Measurements from ENCODE around the gene USHBP1. TPM values are rescaled to one million over a fixed set of nuclear protein-coding genes. Genes with fewer than 3 reads are reported as not detected.

Gene USHBP1
- total RNA-seq, 1 experiment from 2014 or later: 0.15 TPM

DNA sequence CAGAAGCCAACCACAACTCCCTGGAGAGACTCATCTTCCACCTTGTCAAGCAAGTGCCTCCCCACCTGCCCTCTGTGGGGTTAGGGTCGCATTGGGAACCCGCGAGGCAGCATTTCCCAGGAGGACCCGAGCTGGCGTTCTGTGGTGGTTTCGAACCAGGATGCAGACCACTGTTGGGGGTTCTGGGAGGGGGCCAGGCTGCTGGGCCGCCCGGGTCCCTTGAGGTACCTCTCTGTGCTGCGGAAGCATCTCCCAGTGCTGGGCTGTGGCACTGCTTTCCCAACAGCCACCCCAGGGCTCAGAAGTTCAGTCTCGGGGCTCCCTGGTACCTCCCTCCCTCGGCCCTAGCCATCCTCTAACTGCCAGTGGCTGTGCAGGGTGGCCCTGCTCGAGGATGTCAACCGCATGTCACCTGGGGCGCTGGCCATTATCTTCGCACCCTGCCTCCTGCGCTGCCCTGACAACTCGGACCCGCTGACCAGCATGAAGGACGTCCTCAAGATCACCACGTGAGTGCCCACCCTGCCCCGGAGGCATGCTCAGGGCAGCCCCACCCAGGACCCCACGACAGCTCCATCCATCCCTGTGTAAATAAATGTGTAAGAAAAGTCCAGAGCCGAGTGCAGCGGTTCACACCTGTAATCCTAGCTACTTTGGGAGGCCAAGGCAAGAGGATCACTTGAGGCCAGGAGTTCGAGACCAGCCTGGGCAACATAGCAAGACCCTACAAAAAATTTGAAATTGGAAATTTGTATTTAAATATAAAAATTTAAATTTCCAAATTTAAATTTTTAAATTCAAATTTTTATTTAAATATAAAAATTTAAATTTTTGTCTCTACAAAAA is 57.6 kb downstream of the USHBP1 start:
- H3K36me3 ChIP-seq (ENCODE audit: control insufficient read depth in 1 of 2, insufficient read depth in 2 of 2, low read length in 2 of 2): peaks cover 14 to 17% of the 10 kb centered on the region in 2 experiments; a peak in 3 of 4 replicates
- RAD21 ChIA-PET (ENCODE audit: low non-redundant PET in 1 of 2, low total read pairs in 2 of 2, uncharacterized antibody in 2 of 2, unreplicated experiment in 2 of 2): no interaction called here
- intact Hi-C loops (cut with micrococcal nuclease): no loop called here
- H3K9me2 ChIP-seq (ENCODE audit: insufficient read depth): no peaks in the 10 kb centered on the region
- no peaks in the 10 kb centered on the region for H3K27me3 ChIP-seq (ENCODE audit: insufficient read depth, low read length)
- H3K79me2 ChIP-seq (ENCODE audit: insufficient read depth, low read length): no peaks in the 10 kb centered on the region
- DNase-seq (ENCODE audit: low read depth, low spot score) (no peak), ATAC-seq (no peak)
- H4K20me1 ChIP-seq (ENCODE audit: insufficient read depth): no peaks in the 10 kb centered on the region
- H3K9ac ChIP-seq (ENCODE audit: low read length): no peak overlapping the region
- H3K4me3 ChIP-seq (replicated peaks in 1 of 2; ENCODE audit: low read depth in 1 of 2, low read length in 2 of 2): no peak overlapping the region
- H2AFZ ChIP-seq (ENCODE audit: low read depth, low read length, poor library complexity, severe bottlenecking): no peak overlapping the region
- no peak overlapping the region for H3K4me2 ChIP-seq (ENCODE audit: low read length)
- H3K27ac ChIP-seq (ENCODE audit: low read depth, low read length): no peak overlapping the region
- CTCF ChIA-PET: no interaction called here
- no TSS peak for BruUV-seq (replicated peaks)
- POLR2A ChIA-PET: no interaction called here
- H3K9me3 ChIP-seq (ENCODE audit: control insufficient read depth in 1 of 2, insufficient read depth in 1 of 2, low read depth in 1 of 2, low read length in 2 of 2): no peaks in the 10 kb centered on the region
- no peak for TF ChIP-seq EZH2 (IDR thresholded peaks at IDR 0.05)
- no peak for TF ChIP-seq CBX3 (IDR thresholded peaks at IDR 0.05; ENCODE audit: low read depth)
- no peak for TF ChIP-seq ZNF274 (IDR thresholded peaks at IDR 0.05; ENCODE audit: low read depth, low read length)
- TF ChIP-seq, protein P1, sequence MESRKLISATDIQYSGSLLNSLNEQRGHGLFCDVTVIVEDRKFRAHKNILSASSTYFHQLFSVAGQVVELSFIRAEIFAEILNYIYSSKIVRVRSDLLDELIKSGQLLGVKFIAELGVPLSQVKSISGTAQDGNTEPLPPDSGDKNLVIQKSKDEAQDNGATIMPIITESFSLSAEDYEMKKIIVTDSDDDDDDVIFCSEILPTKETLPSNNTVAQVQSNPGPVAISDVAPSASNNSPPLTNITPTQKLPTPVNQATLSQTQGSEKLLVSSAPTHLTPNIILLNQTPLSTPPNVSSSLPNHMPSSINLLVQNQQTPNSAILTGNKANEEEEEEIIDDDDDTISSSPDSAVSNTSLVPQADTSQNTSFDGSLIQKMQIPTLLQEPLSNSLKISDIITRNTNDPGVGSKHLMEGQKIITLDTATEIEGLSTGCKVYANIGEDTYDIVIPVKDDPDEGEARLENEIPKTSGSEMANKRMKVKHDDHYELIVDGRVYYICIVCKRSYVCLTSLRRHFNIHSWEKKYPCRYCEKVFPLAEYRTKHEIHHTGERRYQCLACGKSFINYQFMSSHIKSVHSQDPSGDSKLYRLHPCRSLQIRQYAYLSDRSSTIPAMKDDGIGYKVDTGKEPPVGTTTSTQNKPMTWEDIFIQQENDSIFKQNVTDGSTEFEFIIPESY (IDR thresholded peaks at IDR 0.05; ENCODE audit: extremely low read depth, insufficient replicate concordance, low read length): no peak
- no peak for TF ChIP-seq TCF7L2 (IDR thresholded peaks at IDR 0.05; ENCODE audit: borderline replicate concordance, extremely low read depth, insufficient read depth, insufficient read length)
- no peak for TF ChIP-seq JUND (IDR thresholded peaks at IDR 0.05)
- TF ChIP-seq, protein P2, sequence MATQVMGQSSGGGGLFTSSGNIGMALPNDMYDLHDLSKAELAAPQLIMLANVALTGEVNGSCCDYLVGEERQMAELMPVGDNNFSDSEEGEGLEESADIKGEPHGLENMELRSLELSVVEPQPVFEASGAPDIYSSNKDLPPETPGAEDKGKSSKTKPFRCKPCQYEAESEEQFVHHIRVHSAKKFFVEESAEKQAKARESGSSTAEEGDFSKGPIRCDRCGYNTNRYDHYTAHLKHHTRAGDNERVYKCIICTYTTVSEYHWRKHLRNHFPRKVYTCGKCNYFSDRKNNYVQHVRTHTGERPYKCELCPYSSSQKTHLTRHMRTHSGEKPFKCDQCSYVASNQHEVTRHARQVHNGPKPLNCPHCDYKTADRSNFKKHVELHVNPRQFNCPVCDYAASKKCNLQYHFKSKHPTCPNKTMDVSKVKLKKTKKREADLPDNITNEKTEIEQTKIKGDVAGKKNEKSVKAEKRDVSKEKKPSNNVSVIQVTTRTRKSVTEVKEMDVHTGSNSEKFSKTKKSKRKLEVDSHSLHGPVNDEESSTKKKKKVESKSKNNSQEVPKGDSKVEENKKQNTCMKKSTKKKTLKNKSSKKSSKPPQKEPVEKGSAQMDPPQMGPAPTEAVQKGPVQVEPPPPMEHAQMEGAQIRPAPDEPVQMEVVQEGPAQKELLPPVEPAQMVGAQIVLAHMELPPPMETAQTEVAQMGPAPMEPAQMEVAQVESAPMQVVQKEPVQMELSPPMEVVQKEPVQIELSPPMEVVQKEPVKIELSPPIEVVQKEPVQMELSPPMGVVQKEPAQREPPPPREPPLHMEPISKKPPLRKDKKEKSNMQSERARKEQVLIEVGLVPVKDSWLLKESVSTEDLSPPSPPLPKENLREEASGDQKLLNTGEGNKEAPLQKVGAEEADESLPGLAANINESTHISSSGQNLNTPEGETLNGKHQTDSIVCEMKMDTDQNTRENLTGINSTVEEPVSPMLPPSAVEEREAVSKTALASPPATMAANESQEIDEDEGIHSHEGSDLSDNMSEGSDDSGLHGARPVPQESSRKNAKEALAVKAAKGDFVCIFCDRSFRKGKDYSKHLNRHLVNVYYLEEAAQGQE (IDR thresholded peaks at IDR 0.05; ENCODE audit: low read depth): no peak
- TF ChIP-seq MAX (IDR thresholded peaks at IDR 0.05): no peak
- TF ChIP-seq ELF1 (IDR thresholded peaks at IDR 0.05; ENCODE audit: borderline replicate concordance, low read depth): no peak
- no peak for TF ChIP-seq ZFX (IDR thresholded peaks at IDR 0.05)
- no peak for TF ChIP-seq SP1 (IDR thresholded peaks at IDR 0.05; ENCODE audit: low read depth)
- no peak for TF ChIP-seq POLR2AphosphoS5 (IDR thresholded peaks at IDR 0.05; ENCODE audit: low read depth, low read length)
- no peak for TF ChIP-seq EZH2phosphoT487 (IDR thresholded peaks at IDR 0.05; ENCODE audit: borderline replicate concordance)
- TF ChIP-seq SRF (IDR thresholded peaks at IDR 0.05; ENCODE audit: low read depth): no peak
- no peak for TF ChIP-seq POLR2A (IDR thresholded peaks at IDR 0.05; ENCODE audit: borderline replicate concordance, extremely low read depth, insufficient read depth, insufficient read length)
- TF ChIP-seq SIN3A (IDR thresholded peaks at IDR 0.05; ENCODE audit: low read depth): no peak
- no peak for TF ChIP-seq RAD21 (IDR thresholded peaks at IDR 0.05; ENCODE audit: low read depth)
- TF ChIP-seq CEBPB (IDR thresholded peaks at IDR 0.05; ENCODE audit: low read depth): no peak
- peaks cover 10 to 20% of the 10 kb centered on the region in 2 experiments; a peak in 3 of 4 replicates for H3K4me1 ChIP-seq (ENCODE audit: control insufficient read depth in 1 of 2, insufficient read depth in 2 of 2, low read length in 2 of 2)

Data from HCT116 (cell line).